NCI-H1436 treated with DMSO at 0.1 percent for 48 hours (cell line): Measurements from ENCODE around the gene ABCC6.
"Not testable (repeated sequence)": the region's sequence is repeated elsewhere in the genome, so short reads cannot be mapped to it uniquely, and the experiment has no call there.

Source experiments
- DNase-seq: peaks from one replicate; lab custom pipeline; 2025; lab: John Stamatoyannopoulos, UW

The ABCC6 gene

GRCh38 chr16:16223662-16224241 lies 458 bp upstream of the ABCC6 start:
- not testable (repeated sequence) for DNase-seq

DNA sequence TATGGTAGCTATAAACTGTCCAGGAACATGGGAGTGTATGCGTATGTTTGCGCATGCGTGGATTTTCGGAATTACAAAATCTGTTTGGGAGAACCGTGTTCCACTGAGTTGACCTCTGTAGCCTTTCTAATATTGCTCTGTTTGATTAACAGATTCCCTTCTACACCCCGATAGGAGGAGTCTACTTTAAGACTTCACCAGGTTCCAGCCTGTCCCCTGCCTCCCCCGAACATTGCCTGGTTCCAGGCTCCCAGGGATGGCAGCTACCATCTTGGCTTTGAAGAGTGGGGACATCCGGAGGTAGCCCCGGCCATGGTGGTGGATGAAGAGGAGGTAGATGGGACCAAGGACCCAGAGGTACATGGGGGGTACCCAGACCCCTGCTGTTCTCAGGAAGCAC lies 1.9 kb downstream of the ABCC6 start:
- DNase-seq = not testable (repeated sequence)

DNA sequence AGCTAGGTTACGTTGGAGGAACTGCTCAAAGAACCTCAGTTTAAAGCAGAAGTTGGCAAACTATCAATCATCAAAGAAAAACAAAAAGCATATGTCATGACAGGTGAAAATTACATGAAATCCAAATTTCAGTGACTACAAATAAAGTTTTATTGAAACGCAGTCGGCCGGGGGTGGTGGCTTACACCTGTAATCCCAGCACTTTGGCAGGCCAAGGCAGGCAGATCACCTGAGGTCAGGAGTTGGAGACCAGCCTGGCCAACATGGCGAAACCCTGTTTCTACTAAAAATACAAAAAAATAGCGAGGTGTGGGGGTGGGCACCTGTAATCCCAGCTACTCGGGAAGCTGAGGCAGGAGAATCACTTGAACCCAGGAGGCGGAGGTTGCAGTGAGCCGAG lies 2.8 kb downstream of the ABCC6 start:
- DNase-seq = not testable (repeated sequence)

DNA sequence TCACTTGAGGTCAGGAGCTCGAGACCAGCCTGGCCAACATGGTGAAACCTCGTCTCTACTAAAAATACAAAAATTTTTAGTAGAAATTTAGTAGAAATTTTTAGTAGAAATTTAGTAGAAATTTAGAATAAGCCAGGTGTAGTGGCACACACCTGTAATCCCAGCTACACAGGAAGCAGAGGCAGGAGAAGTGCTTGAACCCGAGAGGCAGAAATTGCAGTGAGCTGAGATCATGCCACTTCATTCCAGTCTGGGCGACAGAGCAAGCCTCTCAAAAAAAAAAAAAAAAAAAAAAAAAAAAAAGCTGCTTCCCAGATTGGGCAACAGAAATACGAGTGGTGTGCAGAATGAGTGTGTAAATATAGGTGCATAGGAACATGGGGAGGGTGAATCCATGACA lies 4.5 kb downstream of the ABCC6 start:
- not testable (repeated sequence) for DNase-seq

GRCh38 chr16:16218349-16218748 lies 4.9 kb downstream of the ABCC6 start:
- DNase-seq = not testable (repeated sequence)

- not testable (repeated sequence) for DNase-seq
Observed at GRCh38 chr16:16213863-16214293, 9.4 kb downstream of the ABCC6 start.

- not testable (repeated sequence) for DNase-seq
Observed at GRCh38 chr16:16211404-16211803, 11.9 kb downstream of the ABCC6 start.

DNA sequence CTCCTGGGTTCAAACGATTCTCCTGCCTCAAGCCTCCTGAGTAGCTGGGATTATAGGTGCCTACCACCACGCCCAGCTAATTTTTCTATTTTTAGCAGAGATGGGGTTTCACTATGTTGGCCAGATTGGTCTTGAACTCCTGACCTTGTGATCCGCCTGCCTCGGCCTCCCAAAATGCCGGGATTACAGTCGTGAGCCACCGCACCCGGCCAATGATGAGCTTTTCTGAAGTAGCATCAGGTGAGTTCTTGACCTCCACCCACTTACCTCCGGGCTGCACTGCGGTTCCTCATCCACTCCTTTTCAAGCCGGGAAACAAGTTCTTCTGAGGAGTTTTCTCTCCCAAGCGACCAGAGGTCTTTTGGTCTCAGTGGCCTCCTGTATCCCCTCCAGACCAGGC lies 14.8 kb downstream of the ABCC6 start:
- DNase-seq = not testable (repeated sequence)

- not testable (repeated sequence) for DNase-seq
Observed at GRCh38 chr16:16207787-16208334, 15.4 kb downstream of the ABCC6 start.

DNA sequence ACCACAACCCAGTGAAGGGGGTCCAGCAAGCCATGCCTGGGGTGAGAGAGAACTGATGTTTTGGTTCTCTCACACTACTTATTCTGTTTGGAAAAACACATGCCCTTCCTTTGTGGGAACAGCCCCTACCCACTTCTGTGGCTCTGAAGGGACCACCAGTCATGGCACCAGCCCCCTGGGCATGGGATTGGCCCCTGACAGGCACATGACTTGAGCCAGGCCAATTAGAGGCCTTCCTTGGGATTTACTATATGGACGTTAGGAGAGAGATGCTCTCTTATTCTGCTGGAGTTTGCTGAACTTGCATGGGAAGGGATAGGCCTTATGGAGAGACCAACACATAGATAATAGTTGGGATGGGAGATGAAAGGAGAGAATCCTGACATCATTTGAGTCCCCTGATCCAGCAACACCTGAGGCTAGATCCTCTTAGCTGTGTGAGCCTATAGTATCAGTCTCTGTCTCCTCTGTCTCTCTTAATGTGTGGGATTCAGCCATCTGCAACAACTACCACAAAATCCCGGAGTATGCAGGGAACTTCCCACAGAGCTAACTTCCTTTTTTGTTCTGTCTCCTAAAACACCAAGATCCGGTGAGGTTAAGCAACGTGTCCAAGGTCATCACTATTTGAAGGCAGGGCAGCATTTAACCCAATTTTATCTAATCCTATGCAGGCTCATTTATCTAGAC lies 16.1 kb downstream of the ABCC6 start:
- not testable (repeated sequence) for DNase-seq

- not testable (repeated sequence) for DNase-seq
Observed at GRCh38 chr16:16205864-16206263, 17.4 kb downstream of the ABCC6 start.

GRCh38 chr16:16204552-16204951 lies 18.7 kb downstream of the ABCC6 start:
- DNase-seq = not testable (repeated sequence)

GRCh38 chr16:16203494-16203893 lies 19.8 kb downstream of the ABCC6 start:
- DNase-seq = not testable (repeated sequence)

- not testable (repeated sequence) for DNase-seq
Observed at GRCh38 chr16:16202400-16203143, 20.7 kb downstream of the ABCC6 start.

GRCh38 chr16:16201880-16202279 lies 21.4 kb downstream of the ABCC6 start:
- DNase-seq = not testable (repeated sequence)

DNA sequence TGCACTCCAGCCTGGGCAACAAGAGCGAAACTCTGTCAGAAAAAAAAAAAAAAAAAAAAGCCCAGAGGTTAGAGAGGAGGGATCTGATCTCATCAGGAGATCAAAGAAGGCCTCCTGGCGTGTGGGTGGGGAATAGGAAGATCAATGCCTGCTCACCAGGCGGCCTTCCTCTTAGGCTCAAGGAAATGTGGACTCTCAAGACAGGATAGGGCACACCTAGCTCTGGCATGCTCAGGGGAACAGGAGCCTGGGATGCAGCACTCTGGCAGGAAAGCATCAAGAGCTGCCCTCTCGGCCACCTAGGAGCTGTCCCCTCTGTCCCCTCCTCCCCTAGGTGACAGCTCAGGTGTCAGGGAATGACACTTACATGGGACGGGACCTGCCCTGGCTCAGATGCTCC lies 22.9 kb downstream of the ABCC6 start:
- DNase-seq = not testable (repeated sequence)

- not testable (repeated sequence) for DNase-seq
Observed at GRCh38 chr16:16199428-16199827, 23.9 kb downstream of the ABCC6 start.

- DNase-seq = no peak
Observed at GRCh38 chr16:16197966-16198365, 25.3 kb downstream of the ABCC6 start.

- DNase-seq = no peak
Observed at GRCh38 chr16:16197331-16197730, 26.0 kb downstream of the ABCC6 start.

- no peak for DNase-seq
Observed at GRCh38 chr16:16196099-16196498, 27.2 kb downstream of the ABCC6 start.

GRCh38 chr16:16191493-16192167 lies 31.7 kb downstream of the ABCC6 start:
- no peak for DNase-seq

- DNase-seq = not testable (repeated sequence)
Observed at GRCh38 chr16:16190966-16191365, 32.3 kb downstream of the ABCC6 start.
